GM19372 (cell line): ENCODE measurements around the gene AP2A1.

Source experiments
- ATAC-seq: cut with Tn5 transposase; IDR thresholded peaks from one replicate; pipeline ENCODE4 v1.9.1; 2021; ENCODE audit warnings: mild to moderate bottlenecking, low read depth, moderate library complexity; ENCODE audit not compliant: unreplicated experiment

Gene AP2A1

GRCh38 chr19:49852631-49853126 is 85.9 kb downstream of the AP2A1 start:
- ATAC-seq = no peak

GRCh38 chr19:49853852-49854377 is 87.1 kb downstream of the AP2A1 start:
- ATAC-seq = no peak

- no peak for ATAC-seq
These were observed 87.8 kb downstream of the AP2A1 start for GRCh38 chr19:49854378-49855263.

- ATAC-seq = no peak
These were observed 88.5 kb downstream of the AP2A1 start for GRCh38 chr19:49855277-49855675.

- ATAC-seq = no peak
These were observed 89.1 kb downstream of the AP2A1 start for GRCh38 chr19:49855676-49856573.

GRCh38 chr19:49856574-49857021 is 89.8 kb downstream of the AP2A1 start:
- no peak for ATAC-seq
